ENCODE results near the gene OR4X2.
"Not testable (repeated sequence)": the region's sequence is repeated elsewhere in the genome, so short reads cannot be mapped to it uniquely, and the experiment has no call there.

OR4X2 gene, protein sequence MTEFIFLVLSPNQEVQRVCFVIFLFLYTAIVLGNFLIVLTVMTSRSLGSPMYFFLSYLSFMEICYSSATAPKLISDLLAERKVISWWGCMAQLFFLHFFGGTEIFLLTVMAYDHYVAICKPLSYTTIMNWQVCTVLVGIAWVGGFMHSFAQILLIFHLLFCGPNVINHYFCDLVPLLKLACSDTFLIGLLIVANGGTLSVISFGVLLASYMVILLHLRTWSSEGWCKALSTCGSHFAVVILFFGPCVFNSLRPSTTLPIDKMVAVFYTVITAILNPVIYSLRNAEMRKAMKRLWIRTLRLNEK

DNA sequence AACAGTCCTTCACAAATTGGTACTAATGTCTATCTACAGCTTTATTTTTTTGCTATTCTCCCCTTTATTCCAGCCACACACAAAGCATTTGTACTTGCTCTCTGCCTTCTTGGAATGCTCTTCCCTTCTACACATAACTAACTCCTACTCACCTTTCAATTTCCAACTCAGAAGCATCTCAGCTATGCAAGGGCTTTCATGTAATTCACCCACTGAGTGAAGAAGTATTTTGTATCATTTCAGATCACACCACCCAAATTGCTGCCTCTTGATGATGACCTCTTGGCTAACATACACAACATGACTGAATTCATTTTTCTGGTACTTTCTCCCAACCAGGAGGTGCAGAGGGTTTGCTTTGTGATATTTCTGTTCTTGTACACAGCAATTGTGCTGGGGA is at the start of gene OR4X2:
TSS of gene OR4X2 (plus strand) at position 301 of the 400 bp plus-strand sequence. CDS start at position 301, 0 bp downstream.
- no peak for DNase-seq

DNA sequence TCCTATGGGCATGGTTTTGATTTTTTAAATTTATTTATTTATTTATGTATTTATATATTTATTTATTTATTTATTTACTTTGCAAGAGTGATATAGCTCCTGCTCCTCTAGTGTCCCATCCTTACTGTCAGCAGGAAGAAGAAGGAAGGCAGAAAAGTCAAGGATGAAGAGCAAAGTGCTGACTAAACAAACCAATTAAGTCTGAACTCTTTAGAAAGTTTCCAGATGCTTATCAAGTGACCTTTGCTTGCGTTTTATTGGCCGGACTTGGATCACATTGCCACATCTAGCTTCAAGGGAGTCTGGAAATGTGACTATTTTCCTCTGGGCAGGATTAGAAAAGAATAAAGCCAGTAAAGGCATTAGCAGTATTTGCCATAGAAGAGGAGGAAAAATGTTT is 37.0 kb upstream of the OR4X2 start:
- DNase-seq, result no peak

DNA sequence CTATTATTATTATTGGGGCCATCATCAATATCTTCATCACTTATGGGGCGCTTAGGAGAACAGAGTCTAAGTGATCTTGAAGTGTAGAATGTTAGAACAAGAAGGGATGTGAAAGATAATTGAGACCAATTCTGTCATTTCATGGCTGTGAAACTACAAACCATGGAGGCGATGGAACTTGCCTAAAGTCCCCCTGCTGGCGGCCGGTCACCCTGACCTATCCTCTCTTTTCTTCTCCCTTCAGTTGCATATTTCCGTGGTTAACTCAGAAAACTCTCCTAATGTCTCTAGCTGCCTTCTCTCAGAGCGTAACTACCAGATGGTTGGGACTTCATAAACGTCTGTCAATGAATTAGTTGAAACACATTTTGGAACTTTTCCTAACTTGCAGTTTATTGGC is 34.9 kb upstream of the OR4X2 start:
- DNase-seq, result no peak

DNA sequence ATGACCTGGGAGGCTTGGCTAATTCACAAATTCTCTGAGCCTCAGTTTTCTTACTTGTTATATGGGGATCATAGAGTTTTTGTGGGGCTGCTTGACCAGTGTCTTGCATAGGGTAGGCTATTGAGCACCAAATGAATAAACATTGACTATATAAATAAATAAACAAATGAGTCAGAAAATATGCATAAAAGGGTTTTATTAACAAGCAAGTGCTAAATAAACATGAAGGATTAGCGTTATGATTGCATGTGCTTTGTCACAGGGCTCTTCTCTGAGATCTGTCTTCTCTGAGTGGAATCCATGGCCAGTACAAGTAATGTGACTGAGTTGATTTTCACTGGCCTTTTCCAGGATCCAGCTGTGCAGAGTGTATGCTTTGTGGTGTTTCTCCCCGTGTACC is 28.4 kb upstream of the OR4X2 start, which contains the start of gene OR4B1:
TSS of gene OR4B1 (plus strand) at position 301 of the 400 bp plus-strand sequence. CDS start at position 301, 0 bp downstream.
- no peak for DNase-seq

DNA sequence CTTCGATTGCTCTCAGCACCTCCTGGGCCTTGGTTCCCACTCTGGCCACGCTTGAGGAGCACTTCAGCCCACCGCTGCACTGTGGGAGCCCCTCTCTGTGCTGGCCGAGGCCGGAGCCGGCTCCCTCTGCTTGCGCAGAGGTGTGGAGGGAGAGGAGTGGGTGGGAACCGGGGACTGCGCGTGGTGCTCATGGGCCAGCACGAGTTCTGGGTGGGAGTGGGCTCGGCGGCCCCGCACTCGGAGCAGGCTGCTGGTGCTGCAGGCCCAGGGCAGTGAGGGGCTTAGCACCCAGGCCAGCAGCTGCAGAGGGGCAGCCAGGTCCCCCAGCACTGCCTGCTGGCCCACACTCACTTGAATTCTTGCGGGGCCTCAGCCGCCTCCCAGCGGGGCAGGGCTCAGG is 16.1 kb upstream of the OR4X2 start:
- no peak for DNase-seq

- DNase-seq, result not testable (repeated sequence)
Measured at GRCh38 chr11:48230057-48230456, 14.8 kb upstream of the OR4X2 start.

GRCh38 chr11:48237727-48238126 is 7.2 kb upstream of the OR4X2 start:
- no peak for DNase-seq

- no peak for DNase-seq
Measured at GRCh38 chr11:48242501-48242900, 2.4 kb upstream of the OR4X2 start.

- no peak for DNase-seq
Measured at GRCh38 chr11:48248902-48249301, 4.0 kb downstream of the OR4X2 start.

DNA sequence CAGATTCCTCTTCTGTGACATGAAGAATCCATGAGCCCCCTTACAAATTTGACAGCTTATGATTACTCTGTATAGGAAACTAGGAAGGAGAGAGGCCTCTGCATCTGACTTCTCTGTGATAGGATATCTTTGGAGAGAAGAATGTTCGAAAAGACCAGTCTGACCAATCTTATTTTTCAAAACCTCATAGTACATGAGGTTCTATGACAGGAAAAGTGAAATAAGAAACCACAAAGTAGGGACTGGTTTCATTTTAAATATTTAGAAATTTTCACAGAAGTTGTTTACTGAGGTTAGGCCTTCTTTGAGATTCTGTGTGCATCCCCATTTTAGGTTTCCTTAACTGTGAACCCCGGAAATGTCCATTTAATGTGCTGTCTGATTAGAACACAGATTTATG is 16.7 kb downstream of the OR4X2 start:
- no peak for DNase-seq

- DNase-seq, result no peak
Measured at GRCh38 chr11:48263423-48263911, 18.6 kb downstream of the OR4X2 start, which contains the start of gene OR4X1. Gene OR4X1 (plus strand): TSS chr11:48263861. CDS start chr11:48263861, 0 bp downstream.

- DNase-seq, result no peak
Measured at GRCh38 chr11:48270621-48271020, 25.7 kb downstream of the OR4X2 start.

- no peak for DNase-seq
Measured at GRCh38 chr11:48272606-48273005, 27.7 kb downstream of the OR4X2 start.
